Stimulated activated CD4-positive, alpha-beta T cell treated with anti-CD3 and anti-CD28 coated beads, Interleukin-15, amount 100 ng/mL, for 48 hours (primary cell): Measurements from ENCODE around the gene SP110.
"Not testable (repeated sequence)": the region's sequence is repeated elsewhere in the genome, so short reads cannot be mapped to it uniquely, and the experiment has no call there.

ENCODE experiments used
- DNase-seq, 2 donors: peaks; one replicate each; pipeline ENCODE4 v3.0.0-alpha.2; 2020; ENCODE audit warnings: low read depth in 2 of 2

The SP110 gene

GRCh38 chr2:230224458-230224857, 4.7 kb upstream of the SP110 start:
- DNase-seq: no peak

- not testable (repeated sequence) for DNase-seq
Measured at GRCh38 chr2:230222829-230223228, 3.0 kb upstream of the SP110 start.

GRCh38 chr2:230221493-230221892, 1.7 kb upstream of the SP110 start:
- DNase-seq: no peak

GRCh38 chr2:230220347-230220969, 674 bp upstream of the SP110 start:
- DNase-seq: no peak

GRCh38 chr2:230218421-230218820, 1.4 kb downstream of the SP110 start:
- no peak for DNase-seq

- DNase-seq: no peak
Measured at GRCh38 chr2:230217424-230217823, 2.4 kb downstream of the SP110 start.

GRCh38 chr2:230216489-230216888, 3.3 kb downstream of the SP110 start:
- DNase-seq: no peak

- DNase-seq: no peak
Measured at GRCh38 chr2:230209422-230210051, 10.2 kb downstream of the SP110 start.

GRCh38 chr2:230208576-230208975, 11.2 kb downstream of the SP110 start:
- DNase-seq: no peak

- DNase-seq: no peak
Measured at GRCh38 chr2:230205721-230206120, 14.1 kb downstream of the SP110 start.

GRCh38 chr2:230205034-230205433, 14.8 kb downstream of the SP110 start:
- DNase-seq: no peak

- DNase-seq: no peak
Measured at GRCh38 chr2:230203110-230203676, 16.6 kb downstream of the SP110 start.

- no peak for DNase-seq
Measured at GRCh38 chr2:230202430-230203109, 17.2 kb downstream of the SP110 start.

- no peak for DNase-seq
Measured at GRCh38 chr2:230184727-230185578, 34.8 kb downstream of the SP110 start.

GRCh38 chr2:230181195-230181594, 38.6 kb downstream of the SP110 start:
- DNase-seq: no peak

GRCh38 chr2:230179907-230180306, 39.9 kb downstream of the SP110 start:
- DNase-seq: no peak

GRCh38 chr2:230178546-230179485, 41.0 kb downstream of the SP110 start:
- no peak for DNase-seq

- no peak for DNase-seq
Measured at GRCh38 chr2:230176996-230177395, 42.8 kb downstream of the SP110 start.

GRCh38 chr2:230174466-230174865, 45.3 kb downstream of the SP110 start:
- DNase-seq: no peak

- DNase-seq: no peak
Measured at GRCh38 chr2:230172852-230173251, 46.9 kb downstream of the SP110 start.

- no peak for DNase-seq
Measured at GRCh38 chr2:230172156-230172555, 47.6 kb downstream of the SP110 start.
